ENCODE data around the gene ARL5A.

ARL5A gene

DNA sequence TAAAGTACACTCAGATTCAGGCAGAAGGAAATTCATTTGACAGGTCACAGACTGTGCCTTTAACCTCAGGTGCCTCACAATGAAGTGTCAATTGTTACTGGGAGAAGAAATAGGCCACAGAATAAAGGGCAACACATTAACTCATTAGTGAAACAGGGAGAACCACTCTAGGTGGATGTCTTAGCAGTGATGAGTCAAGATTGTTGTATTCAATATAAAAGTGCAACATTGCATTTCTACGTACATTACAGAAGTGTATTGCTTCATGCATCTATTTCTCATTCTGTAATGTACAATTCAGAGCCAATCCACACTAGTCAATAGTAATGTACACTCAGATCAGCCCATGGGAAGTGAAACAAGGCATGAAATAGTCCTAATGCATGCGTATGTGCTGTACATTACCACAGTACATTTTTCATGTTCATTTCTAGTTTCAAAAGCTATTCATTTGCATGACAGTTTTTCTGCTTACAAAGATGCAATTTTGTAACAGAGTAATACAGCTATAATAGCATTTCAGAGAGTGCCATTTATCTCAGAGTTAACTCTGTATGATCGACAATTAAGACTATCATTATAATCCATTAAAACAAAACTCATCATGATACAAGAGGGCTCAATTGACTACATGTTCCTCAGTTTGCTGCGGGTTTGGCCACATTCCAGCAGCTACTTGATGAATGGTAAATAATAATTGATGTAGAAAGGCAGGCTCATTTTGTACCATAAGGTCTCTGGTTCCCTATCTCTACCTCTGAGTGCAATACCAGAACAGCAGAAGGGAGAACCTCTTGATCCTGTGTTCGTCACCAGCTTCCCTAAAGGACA lies 12.2 kb upstream of the ARL5A start:
- DNase-seq (ENCODE audit: low read depth, low spot score) = no peak

DNA sequence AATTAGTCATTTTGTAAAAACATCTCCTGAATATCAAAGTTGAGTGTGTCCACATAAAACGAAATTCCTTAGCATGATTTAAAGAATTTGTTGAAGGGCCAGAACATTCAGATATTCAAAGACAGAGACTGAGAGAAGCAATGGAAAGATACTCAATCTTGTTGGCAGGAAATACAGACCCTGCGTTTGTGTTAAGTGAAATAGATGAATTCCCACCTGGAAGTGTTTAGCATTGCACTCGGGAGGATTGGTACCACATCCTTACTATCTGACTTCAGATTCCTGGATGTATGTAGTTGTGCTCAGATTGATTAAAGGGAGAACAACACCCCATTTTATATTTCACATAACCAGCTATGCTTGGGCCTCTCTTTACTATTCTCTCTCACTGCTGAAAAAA lies 9.7 kb upstream of the ARL5A start:
- DNase-seq (ENCODE audit: low read depth, low spot score) = no peak

DNA sequence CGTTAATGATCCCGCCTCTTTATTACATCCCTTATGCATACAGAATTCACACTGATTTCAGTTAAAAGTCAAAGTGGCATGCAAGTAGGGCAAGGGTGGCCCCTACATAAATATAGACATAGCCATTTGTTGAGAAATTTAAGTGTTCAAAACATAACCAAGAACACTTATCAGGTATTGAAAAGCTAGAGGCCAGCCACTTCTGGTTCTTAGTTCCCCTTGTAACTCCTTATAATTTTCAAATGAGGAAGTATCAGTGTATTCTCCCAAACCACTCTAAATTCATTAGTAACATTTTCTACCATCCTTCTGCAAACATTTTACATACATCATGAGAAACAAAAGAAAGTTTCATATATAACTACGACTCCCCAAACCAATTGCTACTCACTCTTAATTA lies 5.8 kb upstream of the ARL5A start:
- no peak for DNase-seq (ENCODE audit: low read depth, low spot score)

DNA sequence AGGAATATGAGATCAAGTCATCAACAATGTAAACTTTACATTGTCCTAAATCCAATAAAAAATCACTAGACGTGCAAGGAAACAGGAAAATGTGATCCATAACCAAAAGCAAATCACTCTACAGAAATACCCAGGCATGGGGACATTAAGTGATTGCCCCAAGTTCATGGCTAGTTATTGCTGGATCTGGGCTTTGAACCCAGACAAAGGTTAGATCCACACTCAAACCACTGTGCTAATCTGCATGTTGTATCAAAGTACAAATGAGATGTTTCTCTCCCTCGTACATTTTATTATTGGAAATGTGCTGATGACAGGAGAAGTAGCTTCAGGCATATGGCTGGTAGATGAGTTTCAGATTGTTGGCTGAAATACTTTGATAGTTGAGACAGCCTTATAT lies 2.7 kb upstream of the ARL5A start:
- DNase-seq (ENCODE audit: low read depth, low spot score) = no peak

DNA sequence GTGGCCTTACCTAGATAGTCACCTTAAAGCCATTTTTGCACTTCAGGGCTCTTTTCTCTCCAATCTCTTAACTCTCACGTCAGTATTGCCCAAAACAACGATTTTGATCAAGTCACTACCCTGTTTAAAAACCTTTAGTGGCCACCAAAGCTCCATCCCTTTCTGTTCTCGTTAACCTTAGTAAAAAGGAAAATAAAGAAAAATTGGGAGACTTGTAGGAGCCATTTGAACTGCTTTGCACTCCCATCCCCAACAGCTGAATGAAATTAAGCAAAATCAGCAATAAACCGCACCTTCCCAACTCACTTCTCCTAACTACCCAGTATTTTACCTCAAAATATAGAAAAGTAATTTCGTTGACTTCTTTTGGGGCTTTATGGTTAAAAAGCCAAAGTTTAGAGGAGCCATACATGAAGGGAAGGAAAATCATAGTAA lies 686 bp upstream of the ARL5A start:
- DNase-seq (ENCODE audit: low read depth, low spot score) = no peak

- DNase-seq (ENCODE audit: low read depth, low spot score) = no peak
Measured at GRCh38 chr2:151827564-151828142, 568 bp downstream of the ARL5A start.

- DNase-seq (ENCODE audit: low read depth, low spot score) = no peak
Measured at GRCh38 chr2:151826737-151827157, 1.5 kb downstream of the ARL5A start.

- DNase-seq (ENCODE audit: low read depth, low spot score) = no peak
Measured at GRCh38 chr2:151824886-151825285, 3.3 kb downstream of the ARL5A start.

DNA sequence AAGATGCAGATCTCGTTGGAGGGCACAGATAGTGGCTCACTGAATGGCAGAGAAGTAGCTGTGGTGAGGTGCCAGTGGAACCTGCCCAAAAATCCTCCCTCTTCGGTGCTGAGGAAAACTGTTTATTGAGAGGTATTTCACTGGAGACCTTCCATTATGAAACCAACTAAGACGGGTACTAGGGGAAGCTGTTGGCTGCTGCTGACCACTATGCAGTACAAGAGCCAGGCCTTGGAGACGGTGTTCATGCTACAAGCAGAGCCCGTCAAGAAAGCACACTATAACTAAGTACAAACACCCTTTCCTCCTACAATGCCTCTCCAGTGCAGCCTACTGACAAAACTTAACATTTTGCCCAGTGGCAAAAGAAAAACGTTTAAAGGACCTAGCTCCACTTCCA lies 4.6 kb downstream of the ARL5A start:
- no peak for DNase-seq (ENCODE audit: low read depth, low spot score)

DNA sequence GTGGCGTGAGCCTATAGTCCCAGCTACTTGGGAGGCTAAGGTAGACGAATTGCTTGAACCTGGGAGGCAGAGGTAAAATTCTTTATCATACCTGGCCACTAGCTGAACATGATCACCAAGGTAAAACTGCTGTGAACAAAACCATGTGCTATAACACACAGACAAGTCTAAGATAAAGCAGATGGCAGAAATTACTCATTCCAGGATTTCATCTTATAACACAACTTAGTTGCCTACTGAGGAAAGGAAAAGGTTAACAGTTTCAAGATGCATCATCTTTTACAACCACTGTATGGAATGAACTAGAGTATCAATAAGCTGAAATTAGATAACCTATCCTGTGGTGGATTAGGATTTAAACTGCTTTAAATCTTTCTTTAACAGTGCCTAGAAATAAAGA lies 8.3 kb downstream of the ARL5A start:
- no peak for DNase-seq (ENCODE audit: low read depth, low spot score)

GRCh38 chr2:151817929-151818328 lies 10.3 kb downstream of the ARL5A start:
- no peak for DNase-seq (ENCODE audit: low read depth, low spot score)

DNA sequence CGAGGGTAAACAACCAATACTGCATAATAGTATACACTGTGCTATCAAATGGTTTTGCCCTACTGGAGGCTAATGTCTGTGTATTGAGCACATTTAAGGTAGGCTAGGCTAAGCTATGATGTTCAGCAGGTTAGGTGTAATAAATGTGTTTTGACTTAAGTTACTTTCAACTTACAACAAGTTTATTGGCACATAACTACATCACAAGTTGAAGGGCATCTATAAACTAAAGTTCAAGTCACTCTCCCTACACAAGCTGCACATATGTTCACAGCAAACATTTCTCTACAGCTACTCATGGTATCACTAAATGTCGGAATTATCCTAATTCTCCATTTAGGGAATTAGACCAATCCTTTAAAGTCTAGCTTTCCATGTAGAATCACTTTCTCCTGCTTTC lies 11.4 kb downstream of the ARL5A start:
- no peak for DNase-seq (ENCODE audit: low read depth, low spot score)

DNA sequence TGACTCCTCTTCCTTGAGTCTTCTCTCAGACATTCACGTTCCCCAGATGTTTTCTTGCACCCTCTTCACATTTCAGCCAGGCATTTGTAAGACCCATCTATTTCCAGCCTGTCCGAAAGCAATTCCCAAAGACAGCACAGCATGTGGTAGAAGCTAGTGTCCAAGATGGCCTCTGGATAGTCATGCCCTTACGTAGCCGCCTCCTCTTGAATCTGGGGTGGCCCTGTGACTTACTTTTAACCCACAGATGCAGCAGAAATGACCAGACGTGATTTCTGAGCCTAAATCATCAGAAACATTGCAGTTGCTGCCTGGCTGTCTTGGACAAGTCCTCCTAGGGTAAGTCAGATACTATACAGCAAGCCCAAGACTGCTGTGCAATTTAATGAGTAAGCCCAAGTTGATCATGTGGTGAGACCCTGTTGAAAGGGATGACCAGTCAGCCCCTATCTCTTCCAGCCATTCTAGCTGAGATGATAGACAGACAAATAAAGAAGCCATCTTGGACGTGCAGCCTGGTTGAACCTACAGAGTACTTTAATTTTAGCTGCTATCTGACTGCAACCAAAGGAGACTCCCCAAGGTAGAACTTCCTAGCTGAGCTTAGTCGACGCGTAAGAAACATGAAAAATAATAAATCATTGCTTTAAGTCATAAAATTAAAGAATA lies 12.3 kb downstream of the ARL5A start:
- no peak for DNase-seq (ENCODE audit: low read depth, low spot score)

GRCh38 chr2:151810489-151810888 lies 17.7 kb downstream of the ARL5A start:
- DNase-seq (ENCODE audit: low read depth, low spot score) = no peak

GRCh38 chr2:151809073-151809383 lies 19.2 kb downstream of the ARL5A start:
- no peak for DNase-seq (ENCODE audit: low read depth, low spot score)

- DNase-seq (ENCODE audit: low read depth, low spot score) = no peak
Measured at GRCh38 chr2:151808258-151809072, 19.8 kb downstream of the ARL5A start.

- DNase-seq (ENCODE audit: low read depth, low spot score) = no peak
Measured at GRCh38 chr2:151805961-151806360, 22.3 kb downstream of the ARL5A start.

DNA sequence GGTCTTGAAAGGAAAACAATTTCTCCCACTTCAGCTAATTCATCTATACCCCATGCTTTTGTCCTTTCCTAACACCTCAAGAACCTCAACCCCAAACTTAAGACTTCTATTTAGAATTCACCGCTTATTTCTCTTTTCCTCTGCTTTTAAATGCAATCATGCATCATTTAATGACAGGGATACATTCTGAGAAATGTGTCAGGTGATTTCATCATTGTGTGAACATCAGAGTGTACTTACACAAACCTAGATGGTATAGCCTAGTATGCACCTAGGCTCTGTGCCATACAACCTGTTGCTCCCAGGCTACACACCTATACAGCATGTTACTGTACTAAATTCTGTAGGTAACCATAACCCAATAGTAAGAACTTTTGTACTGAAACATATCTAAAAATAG lies 22.9 kb downstream of the ARL5A start:
- DNase-seq (ENCODE audit: low read depth, low spot score) = no peak

DNA sequence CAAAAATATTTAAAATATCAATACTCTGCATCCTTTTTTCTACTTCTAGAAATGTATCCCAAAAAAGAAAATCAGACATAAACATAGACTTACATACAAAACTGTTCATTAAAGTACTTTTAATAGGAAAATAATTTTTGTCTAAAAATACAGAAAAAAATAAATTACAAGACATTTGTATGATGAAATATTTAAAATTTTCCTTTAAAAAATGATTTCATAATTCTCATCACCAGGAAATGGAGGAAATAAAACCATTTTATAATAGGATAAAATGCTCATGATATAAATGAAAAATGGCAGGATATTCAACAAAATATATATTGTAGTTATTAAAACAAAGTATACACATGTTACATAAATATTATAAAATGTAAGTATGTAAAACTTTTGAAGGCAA lies 24.4 kb downstream of the ARL5A start:
- no peak for DNase-seq (ENCODE audit: low read depth, low spot score)

- DNase-seq (ENCODE audit: low read depth, low spot score) = no peak
Measured at GRCh38 chr2:151802315-151802714, 25.9 kb downstream of the ARL5A start.

DNA sequence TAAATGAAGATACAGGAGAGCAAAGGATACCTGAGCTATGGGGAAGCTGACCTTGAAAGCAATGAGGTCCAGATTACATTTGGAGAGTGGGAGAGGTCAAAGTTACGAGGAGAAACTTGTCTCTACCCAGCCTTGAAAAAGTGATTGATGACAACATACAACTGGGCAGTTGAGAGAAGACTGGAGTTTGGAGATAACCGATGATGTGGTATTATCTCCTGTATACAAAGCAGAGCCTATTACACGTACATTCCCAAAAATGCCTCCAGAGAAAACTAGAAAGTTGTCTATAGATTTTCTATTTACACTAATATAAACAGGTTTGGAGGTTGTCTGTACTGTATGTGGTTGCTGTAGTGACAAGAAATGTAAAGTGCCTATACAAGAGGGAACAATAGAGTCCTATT lies 28.3 kb downstream of the ARL5A start:
- no peak for DNase-seq (ENCODE audit: low read depth, low spot score)

DNA sequence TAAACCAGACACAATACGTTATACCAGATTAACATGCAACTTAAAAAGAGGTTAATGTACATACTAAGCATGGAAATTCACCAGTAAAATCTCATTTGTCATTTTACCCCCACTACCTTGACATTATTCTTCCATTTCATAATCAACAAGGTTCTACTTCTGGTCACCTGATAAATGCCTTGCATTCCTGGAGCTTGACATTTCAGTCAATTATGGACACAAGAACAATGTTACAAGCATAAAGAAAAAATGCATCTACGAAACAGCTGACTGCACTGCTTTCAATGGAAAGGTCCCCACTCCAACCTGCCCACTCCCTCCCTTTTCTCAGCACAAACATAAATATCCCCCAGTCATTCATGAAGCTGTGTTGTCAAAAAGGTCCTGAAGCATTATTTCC lies 31.4 kb downstream of the ARL5A start:
- DNase-seq (ENCODE audit: low read depth, low spot score) = no peak
